Brain microvascular endothelial cell (primary cell): Measurements from ENCODE around the gene TTC16.

Source experiments
- DNase-seq: peaks from one replicate; pipeline ENCODE4 v3.0.0-alpha.2; 2020
- H3K27ac ChIP-seq: fragments of 250-450 bp; sonication (Bioruptor Pico); 2 replicates; pipeline ENCODE4 v1.5.1; 2020; ENCODE audit warnings: mild to moderate bottlenecking, moderate library complexity
- H3K27me3 ChIP-seq: fragments of 250-450 bp; sonication (Bioruptor Pico); replicated peaks from 2 replicates; pipeline ENCODE4 v1.5.1; 2020; ENCODE audit warnings: mild to moderate bottlenecking
- H3K36me3 ChIP-seq: fragments of 250-450 bp; sonication (Bioruptor Pico); replicated peaks from 2 replicates; pipeline ENCODE4 v1.5.1; 2020; ENCODE audit warnings: mild to moderate bottlenecking
- H3K4me3 ChIP-seq: 2 replicates; pipeline ENCODE4 v1.5.1; 2011; ENCODE audit warnings: low read depth, mild to moderate bottlenecking, control low read depth, low read length, moderate library complexity
- CTCF ChIP-seq: IDR thresholded peaks from 2 replicates; pipeline ENCODE4 v1.5.1; 2011; ENCODE audit warnings: low read depth, mild to moderate bottlenecking, moderate library complexity, low read length, control low read depth, inconsistent platforms; ENCODE audit errors: missing control alignments
- in situ Hi-C: cut with HindIII; loops from 2 replicates; pipeline ENCODE4 v1.10.0; 2017; ENCODE audit warnings: low sequenced_read_pairs, low pct_ligation_motif_present

Gene TTC16

DNA sequence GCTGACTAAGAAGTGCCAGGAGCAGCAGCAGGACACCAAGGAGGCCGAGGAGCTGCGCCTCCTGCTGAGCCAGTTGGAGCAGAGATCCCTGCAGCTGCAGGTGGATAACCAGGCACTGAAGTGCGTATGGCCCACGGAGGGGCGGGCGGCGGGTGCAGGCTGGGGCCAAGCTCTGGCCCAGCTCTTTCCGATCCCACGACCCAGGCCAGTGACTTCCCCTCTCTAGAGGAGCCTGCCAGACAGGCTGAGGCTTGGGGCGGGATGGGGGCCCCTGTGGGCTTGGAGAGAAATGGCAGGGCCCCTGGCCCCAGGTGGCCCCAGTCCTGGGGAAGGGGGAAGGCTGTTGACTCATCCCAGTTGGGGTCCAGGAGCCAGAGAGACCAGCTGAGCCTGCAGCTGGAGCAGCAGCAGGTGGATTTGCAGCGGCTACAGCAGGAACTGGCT, 4.0 kb upstream of the TTC16 start:
- H3K36me3 ChIP-seq: no peaks in the 10 kb centered on the region
- no peaks in the 10 kb centered on the region for H3K27me3 ChIP-seq
- no peak overlapping the region for H3K27ac ChIP-seq
- in situ Hi-C loops: no loop called here
- no peak for DNase-seq
- TF ChIP-seq CTCF: no peak
- H3K4me3 ChIP-seq: no peak overlapping the region

- Histone ChIP-seq H3K4me3 (no peak overlapping the region), H3K36me3 (no peaks in the 10 kb centered on the region), H3K27me3 (no peaks in the 10 kb centered on the region), H3K27ac (no peak overlapping the region)
- DNase-seq: no peak
- TF ChIP-seq CTCF: no peak
- in situ Hi-C loops: no loop called here
Measured at GRCh38 chr9:127712371-127712770, 3.5 kb upstream of the TTC16 start.

DNA sequence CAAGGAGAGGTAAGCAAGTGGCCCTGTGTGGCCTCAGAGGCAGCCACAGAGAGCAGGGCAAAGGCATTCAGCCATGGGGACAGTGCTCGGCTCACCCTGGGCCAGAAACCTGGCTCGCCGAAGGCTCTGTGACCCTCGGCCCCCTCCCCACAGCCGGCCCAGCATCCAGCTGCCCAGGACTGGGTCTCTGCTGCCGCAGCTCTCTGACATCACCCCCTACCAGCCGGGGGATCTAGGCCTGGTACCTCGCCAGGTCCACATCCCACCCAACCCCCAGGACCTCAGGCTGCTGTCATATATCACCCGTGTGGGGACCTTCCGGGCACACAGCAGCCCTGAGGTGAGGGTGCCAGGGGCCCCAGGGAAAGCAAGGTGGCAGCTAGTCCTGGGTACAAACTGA, 3.0 kb upstream of the TTC16 start:
- Histone ChIP-seq H3K27ac (no peak overlapping the region), H3K4me3 (no peak overlapping the region), H3K27me3 (no peaks in the 10 kb centered on the region), H3K36me3 (no peaks in the 10 kb centered on the region)
- no peak for DNase-seq
- no peak for TF ChIP-seq CTCF
- in situ Hi-C loops: no loop called here

DNA sequence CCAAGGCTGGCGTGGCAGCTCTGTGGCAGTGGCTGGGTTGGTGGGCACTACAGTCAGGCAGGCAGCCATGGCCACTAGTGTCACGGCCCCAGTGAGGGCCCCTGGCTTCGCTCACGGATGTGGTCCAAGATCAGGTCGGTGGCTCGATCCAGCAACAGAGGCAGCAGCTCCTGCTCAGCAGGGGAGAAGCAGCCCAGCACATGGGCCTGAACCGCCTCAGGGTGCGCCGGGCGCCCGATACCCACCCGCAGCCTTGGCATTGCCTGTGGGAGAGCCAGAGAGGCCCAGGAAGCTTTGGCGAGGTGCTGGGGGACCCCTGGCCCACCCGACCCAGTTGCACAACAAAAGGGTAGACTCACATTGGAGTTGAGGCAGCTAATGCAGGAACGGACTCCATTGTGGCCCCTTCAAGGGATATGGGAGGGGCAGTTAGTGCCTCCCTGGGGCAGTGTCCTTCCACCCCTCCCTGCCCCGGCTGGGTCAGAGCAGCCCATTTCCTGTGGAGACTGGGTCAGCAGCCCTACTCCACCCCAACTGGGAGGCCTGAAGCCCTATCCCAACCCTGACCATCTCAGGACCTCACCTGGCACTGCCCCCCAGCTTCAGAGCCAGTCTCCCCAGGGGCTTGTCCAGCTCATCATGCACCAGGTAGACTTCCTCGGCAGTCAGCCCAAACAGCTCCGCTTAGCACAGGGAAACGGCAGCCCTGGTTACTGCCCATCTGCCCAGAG, 1.7 kb upstream of the TTC16 start:
- no peak for DNase-seq
- H3K4me3 ChIP-seq: peak overlapping the region; percentile 81
- no peak for TF ChIP-seq CTCF
- no peaks in the 10 kb centered on the region for H3K27me3 ChIP-seq
- H3K27ac ChIP-seq: no peak overlapping the region
- in situ Hi-C loops: no loop called here
- no peaks in the 10 kb centered on the region for H3K36me3 ChIP-seq

- peak overlapping the region; percentile 81 for H3K4me3 ChIP-seq
- no peaks in the 10 kb centered on the region for H3K27me3 ChIP-seq
- no peak for TF ChIP-seq CTCF
- H3K36me3 ChIP-seq: no peaks in the 10 kb centered on the region
- no peak for DNase-seq
- H3K27ac ChIP-seq: peak overlapping the region; percentile 51
- in situ Hi-C loops: no loop called here
Measured at GRCh38 chr9:127714951-127715469, 869 bp upstream of the TTC16 start.

- Histone ChIP-seq H3K27me3 (no peaks in the 10 kb centered on the region), H3K36me3 (no peaks in the 10 kb centered on the region), H3K4me3 (no peak overlapping the region), H3K27ac (no peak overlapping the region)
- DNase-seq: no peak
- no peak for TF ChIP-seq CTCF
- in situ Hi-C loops: no loop called here
Measured at GRCh38 chr9:127716412-127716811, 533 bp downstream of the TTC16 start.
